Activated T-cell treated with anti-CD3 and anti-CD28 coated beads, Interleukin-2, amount 50 U/mL, for 72 hours (primary cell): ENCODE results near the gene TMEM272. TPM values are rescaled to one million over a fixed set of nuclear protein-coding genes. Genes with fewer than 3 reads are reported as not detected.

Experiments
- ATAC-seq, 2 donors: fragments of 150-1000 bp; cut with Tn5 transposase; replicated peaks in 1 of 2; 2 replicates each; pipeline ENCODE4 v1.10.0; 2021; ENCODE audit warnings: moderate library complexity in 2 of 2, mild to moderate bottlenecking in 1 of 2
- DNase-seq, 2 donors: peaks; one replicate each; pipeline ENCODE4 v3.0.0; 2021 to 2022; ENCODE audit warnings: mixed read lengths in 1 of 2
- H3K27ac Mint-ChIP-seq: one replicate; pipeline ENCODE4 v1.8.0; 2022; ENCODE audit warnings: mild to moderate bottlenecking, moderate library complexity, mixed read lengths
- H3K27me3 Mint-ChIP-seq: one replicate; pipeline ENCODE4 v1.8.0; 2022; ENCODE audit warnings: low read depth, mixed read lengths
- H3K36me3 Mint-ChIP-seq, 2 donors: one replicate each; pipeline ENCODE4 v1.8.0; 2022; ENCODE audit warnings: mixed read lengths in 2 of 2, mild to moderate bottlenecking in 1 of 2; ENCODE audit not compliant: insufficient read depth in 2 of 2
- H3K4me1 Mint-ChIP-seq: one replicate; pipeline ENCODE4 v1.8.0; 2022; ENCODE audit warnings: low read depth, mixed read lengths
- H3K4me3 Mint-ChIP-seq, 2 donors: one replicate each; pipeline ENCODE4 v1.8.0; 2022; ENCODE audit warnings: mild to moderate bottlenecking in 2 of 2, mixed read lengths in 2 of 2, moderate library complexity in 2 of 2
- H3K9me3 Mint-ChIP-seq, 2 donors: one replicate each; pipeline ENCODE4 v1.8.0; 2022; ENCODE audit warnings: mixed read lengths in 2 of 2
- total RNA-seq, 2 donors: library from RNA; stranded (reverse); gene quantifications; one replicate each; pipeline ENCODE4 v1.2.3, GENCODE V29; 2022

The TMEM272 gene
- total RNA-seq, 2 donors from 2014 or later: 0.19 to 0.30 TPM

DNA sequence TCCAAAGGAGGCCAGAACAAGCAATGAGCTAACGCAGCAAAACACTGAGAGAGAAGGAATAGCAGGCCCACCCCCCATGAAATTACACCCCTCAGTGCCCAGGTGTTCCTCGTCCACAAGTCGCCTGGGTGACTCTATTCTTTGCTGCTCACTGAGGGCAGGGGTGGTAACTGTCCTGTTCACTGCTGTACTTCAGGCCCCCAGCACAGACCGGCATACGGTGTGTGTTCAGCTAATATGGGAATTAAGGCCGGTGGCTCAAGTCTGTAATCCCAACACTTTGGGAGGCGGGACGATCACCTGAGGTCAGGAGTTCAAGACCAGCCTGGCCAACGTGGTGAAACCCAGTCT is 72.9 kb downstream of the TMEM272 start:
- H3K9me3 Mint-ChIP-seq: no peaks in the 10 kb centered on the region
- no peaks in the 10 kb centered on the region for H3K36me3 Mint-ChIP-seq
- H3K4me1 Mint-ChIP-seq: no peaks in the 10 kb centered on the region
- no peak for DNase-seq
- H3K27ac Mint-ChIP-seq: no peak overlapping the region
- no peak overlapping the region for H3K4me3 Mint-ChIP-seq
- no peak for ATAC-seq
- H3K27me3 Mint-ChIP-seq: no peaks in the 10 kb centered on the region

DNA sequence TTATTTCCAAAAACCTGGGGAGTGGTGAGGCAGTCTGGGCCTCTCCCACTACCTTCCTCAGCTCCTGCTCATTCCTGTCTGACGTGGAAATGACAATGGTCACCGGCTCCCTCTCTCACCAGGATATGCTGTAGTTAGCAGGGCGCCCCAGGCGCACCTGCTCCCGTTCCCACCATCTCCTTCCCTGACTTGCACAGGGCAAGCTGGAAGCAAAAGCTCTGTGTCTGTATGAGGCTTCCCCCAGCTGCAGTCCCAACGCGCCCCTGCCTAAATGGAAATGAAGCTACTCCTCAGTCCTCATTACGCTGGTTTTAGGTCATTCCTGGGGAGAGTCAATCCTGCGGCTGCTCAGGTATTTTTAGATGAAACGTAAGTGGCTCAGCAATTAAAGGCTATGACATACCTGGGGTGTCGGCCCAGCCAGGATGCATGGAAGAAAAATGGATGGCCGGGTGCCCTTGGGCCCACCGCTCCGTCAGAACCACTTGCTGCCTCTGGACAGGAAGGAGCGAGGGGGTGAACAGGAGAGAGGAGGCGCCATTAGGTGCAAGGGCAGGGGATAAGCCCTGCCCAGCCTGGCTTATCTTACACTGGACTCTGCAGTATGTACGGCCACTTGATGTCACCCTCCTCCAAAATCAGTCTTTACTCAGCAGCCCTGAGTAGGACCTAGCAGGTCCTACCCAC is 73.4 kb downstream of the TMEM272 start:
- Mint-ChIP-seq H3K36me3 (no peaks in the 10 kb centered on the region), H3K4me3 (no peak overlapping the region), H3K27ac (peak overlapping the region; percentile 12), H3K4me1 (peaks cover 3% of the 10 kb centered on the region), H3K9me3 (no peaks in the 10 kb centered on the region), H3K27me3 (no peaks in the 10 kb centered on the region)
- ATAC-seq (no peak), DNase-seq (no peak)

- peaks cover 10% of the 10 kb centered on the region for H3K4me1 Mint-ChIP-seq
Measured at GRCh38 chr13:51770681-51771417, 74.1 kb downstream of the TMEM272 start.

DNA sequence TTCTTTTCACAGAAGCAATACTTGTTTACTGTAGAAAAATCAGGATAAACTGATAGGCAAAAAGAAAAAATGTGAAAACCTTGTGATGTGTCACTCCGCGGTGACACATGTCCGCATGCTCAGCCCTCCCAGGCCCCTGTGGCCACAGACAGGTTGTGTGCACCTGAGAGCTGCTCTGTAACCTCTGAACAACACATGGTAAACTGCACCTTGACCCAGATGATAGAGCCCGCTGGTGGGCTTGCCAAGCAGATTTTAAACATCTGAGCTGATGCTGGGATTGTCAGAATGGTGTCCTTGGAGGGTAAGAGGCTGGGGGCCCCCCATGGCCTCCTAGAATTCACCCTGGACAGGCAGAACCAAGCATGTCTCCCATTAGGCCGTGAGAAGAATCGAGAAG is 74.8 kb downstream of the TMEM272 start:
- Mint-ChIP-seq H3K36me3 (no peaks in the 10 kb centered on the region), H3K4me3 (no peak overlapping the region), H3K27me3 (no peaks in the 10 kb centered on the region), H3K9me3 (no peaks in the 10 kb centered on the region), H3K4me1 (peaks cover 17% of the 10 kb centered on the region), H3K27ac (no peak overlapping the region)
- ATAC-seq: no peak
- no peak for DNase-seq

More at GRCh38 chr13:51770681-51771417, 74.1 kb downstream of the TMEM272 start:
- Mint-ChIP-seq H3K9me3 (no peaks in the 10 kb centered on the region), H3K36me3 (no peaks in the 10 kb centered on the region), H3K27ac (peak overlapping the region; percentile 12), H3K27me3 (no peaks in the 10 kb centered on the region), H3K4me3 (no peak overlapping the region)
- no peak for ATAC-seq
- no peak for DNase-seq

GRCh38 chr13:51769455-51770127 is 75.4 kb downstream of the TMEM272 start:
- DNase-seq (no peak), ATAC-seq (no peak)
- peaks cover 22% of the 10 kb centered on the region for H3K4me1 Mint-ChIP-seq
- H3K9me3 Mint-ChIP-seq: no peaks in the 10 kb centered on the region
- H3K36me3 Mint-ChIP-seq: no peaks in the 10 kb centered on the region
- H3K4me3 Mint-ChIP-seq: no peak overlapping the region
- no peak overlapping the region for H3K27ac Mint-ChIP-seq
- H3K27me3 Mint-ChIP-seq: no peaks in the 10 kb centered on the region

DNA sequence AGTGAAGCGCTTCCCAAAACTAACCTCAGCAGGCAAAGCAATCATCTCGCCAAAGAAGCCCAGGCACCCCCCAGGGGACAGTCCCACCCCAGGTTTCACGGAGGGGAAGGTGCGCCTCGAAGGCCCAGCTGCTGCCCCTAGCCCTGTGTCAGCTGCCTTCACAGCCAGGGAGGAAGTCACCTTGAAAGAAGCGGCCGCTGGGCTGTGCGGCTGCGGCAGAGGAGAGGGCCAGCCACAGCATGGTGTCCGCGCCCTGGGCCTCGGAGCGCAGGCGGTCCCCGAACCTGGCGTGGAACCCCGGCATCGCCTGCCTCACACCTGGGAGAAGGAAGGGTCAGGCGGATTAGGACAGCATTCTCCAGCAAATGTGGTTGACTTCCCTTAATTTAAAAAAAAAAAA is 76.0 kb downstream of the TMEM272 start:
- DNase-seq (no peak), ATAC-seq (no peak)
- Mint-ChIP-seq H3K27ac (no peak overlapping the region), H3K27me3 (no peaks in the 10 kb centered on the region), H3K36me3 (no peaks in the 10 kb centered on the region), H3K9me3 (no peaks in the 10 kb centered on the region), H3K4me1 (peaks cover 29% of the 10 kb centered on the region), H3K4me3 (no peak overlapping the region)

- Mint-ChIP-seq H3K27ac (no peak overlapping the region), H3K4me1 (peaks cover 34% of the 10 kb centered on the region), H3K4me3 (no peak overlapping the region), H3K36me3 (no peaks in the 10 kb centered on the region), H3K9me3 (no peaks in the 10 kb centered on the region), H3K27me3 (no peaks in the 10 kb centered on the region)
- DNase-seq (no peak), ATAC-seq (no peak)
Measured at GRCh38 chr13:51768378-51768921, 76.5 kb downstream of the TMEM272 start.

GRCh38 chr13:51767100-51767499 is 77.9 kb downstream of the TMEM272 start:
- no peaks in the 10 kb centered on the region for H3K27me3 Mint-ChIP-seq
- no peaks in the 10 kb centered on the region for H3K36me3 Mint-ChIP-seq
- DNase-seq: no peak
- H3K9me3 Mint-ChIP-seq: no peaks in the 10 kb centered on the region
- ATAC-seq: no peak
- H3K4me3 Mint-ChIP-seq: no peak overlapping the region
- no peak overlapping the region for H3K27ac Mint-ChIP-seq
- peaks cover 47% of the 10 kb centered on the region for H3K4me1 Mint-ChIP-seq

GRCh38 chr13:51765142-51765515 is 79.8 kb downstream of the TMEM272 start:
- H3K4me3 Mint-ChIP-seq: peak overlapping the region; percentile 67 to 83
- H3K27ac Mint-ChIP-seq: peak overlapping the region; percentile 78
- peaks cover 49% of the 10 kb centered on the region for H3K4me1 Mint-ChIP-seq
- DNase-seq: no peak
- no peak for ATAC-seq
- H3K27me3 Mint-ChIP-seq: no peaks in the 10 kb centered on the region
- H3K36me3 Mint-ChIP-seq: peaks cover 0 to 3% of the 10 kb centered on the region in 2 donors
- H3K9me3 Mint-ChIP-seq: no peaks in the 10 kb centered on the region

GRCh38 chr13:51764184-51765141 is 80.5 kb downstream of the TMEM272 start:
- ATAC-seq (peak; percentile 82 to 88), DNase-seq (peak; percentile 49 to 61)
- H3K27ac Mint-ChIP-seq: peak overlapping the region; percentile 78
- no peaks in the 10 kb centered on the region for H3K9me3 Mint-ChIP-seq
- no peaks in the 10 kb centered on the region for H3K27me3 Mint-ChIP-seq
- peaks cover 49% of the 10 kb centered on the region for H3K4me1 Mint-ChIP-seq
- peaks cover 0 to 3% of the 10 kb centered on the region in 2 donors for H3K36me3 Mint-ChIP-seq
- peak overlapping the region; percentile 67 to 83 for H3K4me3 Mint-ChIP-seq

DNA sequence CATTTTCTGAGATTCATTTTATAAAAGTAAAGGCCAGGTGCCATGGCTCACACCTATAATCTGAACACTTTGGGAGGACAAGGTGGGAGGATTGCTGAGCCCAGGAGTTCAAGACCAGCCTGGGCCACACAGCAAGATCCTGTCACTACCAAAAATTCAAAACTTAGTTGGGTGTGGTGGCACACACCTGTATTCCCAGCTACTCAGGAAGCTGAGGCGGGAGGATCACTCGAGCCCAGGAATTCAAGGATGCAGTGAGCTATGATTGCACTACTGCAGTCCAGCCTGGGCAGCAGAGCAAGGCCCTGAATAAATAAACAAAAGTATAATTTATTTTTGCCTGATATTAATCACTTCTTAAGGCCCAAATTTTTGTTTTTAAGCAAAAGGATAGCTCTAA is 81.5 kb downstream of the TMEM272 start:
- DNase-seq: no peak
- peak overlapping the region; percentile 77 for H3K27ac Mint-ChIP-seq

More for the DNA sequence above, 81.5 kb downstream of the TMEM272 start:
- H3K36me3 Mint-ChIP-seq: peaks cover 0 to 3% of the 10 kb centered on the region in 2 donors
- peak overlapping the region in 1 of 2 donors; percentile 12 for H3K4me3 Mint-ChIP-seq
- H3K27me3 Mint-ChIP-seq: no peaks in the 10 kb centered on the region
- H3K4me1 Mint-ChIP-seq: peaks cover 49% of the 10 kb centered on the region
- no peaks in the 10 kb centered on the region for H3K9me3 Mint-ChIP-seq
- no peak for ATAC-seq
